ENCODE measurements around the gene MT1G.
"Not testable (repeated sequence)": the region's sequence is repeated elsewhere in the genome, so short reads cannot be mapped to it uniquely, and the experiment has no call there.

The MT1G gene

GRCh38 chr16:56631832-56632155 lies 36.1 kb downstream of the MT1G start:
- Histone ChIP-seq H3K27me3 (ENCODE audit: insufficient read depth, low read length) (peaks cover 100% of the 10 kb centered on the region), H3K9ac (ENCODE audit: low read depth, low read length) (no peak overlapping the region), H3K4me3 (ENCODE audit: low read length) (peak overlapping the region; percentile 47; the same call in 1 of the 2 replicates)

DNA sequence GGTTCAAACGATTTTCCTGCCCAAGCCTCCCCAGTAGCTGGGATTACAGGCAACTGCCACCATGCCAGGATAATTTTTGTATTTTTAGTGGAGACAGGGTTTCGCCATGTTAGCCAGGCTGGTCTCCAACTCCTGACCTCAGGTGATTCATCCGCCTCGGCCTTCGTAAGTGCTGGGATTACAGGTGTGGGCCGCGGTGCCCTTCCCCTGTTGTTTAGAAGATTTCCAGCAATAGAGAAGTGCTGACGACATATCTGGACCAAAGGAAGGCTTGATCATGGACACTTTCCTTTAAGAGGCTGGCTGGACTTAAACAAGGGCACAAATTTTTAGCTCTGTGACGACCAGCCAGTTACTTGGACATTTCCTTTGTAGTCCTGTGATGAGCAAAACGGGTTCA lies 36.7 kb downstream of the MT1G start:
- H3K4me1 ChIP-seq (ENCODE audit: insufficient read depth, low read length): peaks cover 3% of the 10 kb centered on the region; the same call in 1 of the 2 replicates
- no peaks in the 10 kb centered on the region for H3K9me3 ChIP-seq (ENCODE audit: insufficient read depth, low read depth, low read length)
- peaks cover 100% of the 10 kb centered on the region for H3K27me3 ChIP-seq (ENCODE audit: insufficient read depth, low read length)
- no peak overlapping the region for H3K27ac ChIP-seq (ENCODE audit: low read length)
- H3K4me3 ChIP-seq (ENCODE audit: low read length): no peak overlapping the region
- H3K36me3 ChIP-seq (ENCODE audit: insufficient read depth, low read depth, low read length): no peaks in the 10 kb centered on the region
- H3K9ac ChIP-seq (ENCODE audit: low read depth, low read length): no peak overlapping the region

More at GRCh38 chr16:56631832-56632155, 36.1 kb downstream of the MT1G start:
- Histone ChIP-seq H3K9me3 (ENCODE audit: insufficient read depth, low read depth, low read length) (no peaks in the 10 kb centered on the region), H3K4me1 (ENCODE audit: insufficient read depth, low read length) (peaks cover 3% of the 10 kb centered on the region; the same call in 1 of the 2 replicates), H3K27ac (ENCODE audit: low read length) (no peak overlapping the region), H3K36me3 (ENCODE audit: insufficient read depth, low read depth, low read length) (no peaks in the 10 kb centered on the region)

DNA sequence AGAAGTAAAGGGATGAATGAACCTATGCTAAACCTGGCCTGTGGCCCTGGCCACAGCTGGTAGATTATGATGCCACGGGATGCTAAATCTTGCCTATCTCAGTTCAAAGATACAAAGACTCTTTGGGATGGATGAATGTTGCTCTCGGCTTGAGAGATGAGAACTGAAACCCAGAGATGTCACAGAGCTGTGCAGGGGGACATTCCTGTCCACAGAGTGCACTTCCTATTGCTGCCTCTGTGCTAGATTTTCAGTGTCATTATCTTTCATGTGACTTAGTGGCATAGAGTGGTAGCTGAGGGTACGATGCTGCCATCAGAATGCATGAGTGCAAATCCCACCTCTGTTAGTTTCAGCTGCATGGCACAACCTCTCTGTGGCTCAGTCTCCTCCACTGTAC lies 37.7 kb downstream of the MT1G start:
- H3K9ac ChIP-seq (ENCODE audit: low read depth, low read length): no peak overlapping the region
- H3K36me3 ChIP-seq (ENCODE audit: insufficient read depth, low read depth, low read length): no peaks in the 10 kb centered on the region
- H3K9me3 ChIP-seq (ENCODE audit: insufficient read depth, low read depth, low read length): no peaks in the 10 kb centered on the region
- H3K4me1 ChIP-seq (ENCODE audit: insufficient read depth, low read length): peaks cover 5% of the 10 kb centered on the region; the same call in 1 of the 2 replicates
- H3K27me3 ChIP-seq (ENCODE audit: insufficient read depth, low read length): peaks cover 100% of the 10 kb centered on the region
- no peak overlapping the region for H3K27ac ChIP-seq (ENCODE audit: low read length)
- no peak overlapping the region for H3K4me3 ChIP-seq (ENCODE audit: low read length)

GRCh38 chr16:56629531-56629930 lies 38.3 kb downstream of the MT1G start:
- H3K36me3 ChIP-seq (ENCODE audit: insufficient read depth, low read depth, low read length): no peaks in the 10 kb centered on the region
- no peaks in the 10 kb centered on the region for H3K9me3 ChIP-seq (ENCODE audit: insufficient read depth, low read depth, low read length)
- peaks cover 100% of the 10 kb centered on the region for H3K27me3 ChIP-seq (ENCODE audit: insufficient read depth, low read length)
- H3K9ac ChIP-seq (ENCODE audit: low read depth, low read length): no peak overlapping the region
- H3K4me1 ChIP-seq (ENCODE audit: insufficient read depth, low read length): 0 out of 2 replicates have a peak, but pooled peaks cover 2% of the 10 kb centered on the region
- H3K4me3 ChIP-seq (ENCODE audit: low read length): no peak overlapping the region
- no peak overlapping the region for H3K27ac ChIP-seq (ENCODE audit: low read length)

GRCh38 chr16:56628486-56629350 lies 39.1 kb downstream of the MT1G start:
- H3K27ac ChIP-seq (ENCODE audit: low read length): no peak overlapping the region
- H3K9ac ChIP-seq (ENCODE audit: low read depth, low read length): no peak overlapping the region
- H3K27me3 ChIP-seq (ENCODE audit: insufficient read depth, low read length): peaks cover 100% of the 10 kb centered on the region
- H3K36me3 ChIP-seq (ENCODE audit: insufficient read depth, low read depth, low read length): no peaks in the 10 kb centered on the region
- no peak overlapping the region for H3K4me3 ChIP-seq (ENCODE audit: low read length)
- H3K4me1 ChIP-seq (ENCODE audit: insufficient read depth, low read length): 0 out of 2 replicates have a peak, but pooled peaks cover 2% of the 10 kb centered on the region
- no peaks in the 10 kb centered on the region for H3K9me3 ChIP-seq (ENCODE audit: insufficient read depth, low read depth, low read length)

GRCh38 chr16:56626685-56627084 lies 41.2 kb downstream of the MT1G start:
- H3K9me3 ChIP-seq (ENCODE audit: insufficient read depth, low read depth, low read length): no peaks in the 10 kb centered on the region
- H3K27me3 ChIP-seq (ENCODE audit: insufficient read depth, low read length): peaks cover 100% of the 10 kb centered on the region
- no peak overlapping the region for H3K4me3 ChIP-seq (ENCODE audit: low read length)
- peaks cover 8% of the 10 kb centered on the region; the same call in 1 of the 2 replicates for H3K4me1 ChIP-seq (ENCODE audit: insufficient read depth, low read length)
- no peak overlapping the region for H3K27ac ChIP-seq (ENCODE audit: low read length)
- no peaks in the 10 kb centered on the region for H3K36me3 ChIP-seq (ENCODE audit: insufficient read depth, low read depth, low read length)
- no peak overlapping the region for H3K9ac ChIP-seq (ENCODE audit: low read depth, low read length)

- no peak overlapping the region for H3K9ac ChIP-seq (ENCODE audit: low read depth, low read length)
Measured at GRCh38 chr16:56625943-56626654, 41.8 kb downstream of the MT1G start.

DNA sequence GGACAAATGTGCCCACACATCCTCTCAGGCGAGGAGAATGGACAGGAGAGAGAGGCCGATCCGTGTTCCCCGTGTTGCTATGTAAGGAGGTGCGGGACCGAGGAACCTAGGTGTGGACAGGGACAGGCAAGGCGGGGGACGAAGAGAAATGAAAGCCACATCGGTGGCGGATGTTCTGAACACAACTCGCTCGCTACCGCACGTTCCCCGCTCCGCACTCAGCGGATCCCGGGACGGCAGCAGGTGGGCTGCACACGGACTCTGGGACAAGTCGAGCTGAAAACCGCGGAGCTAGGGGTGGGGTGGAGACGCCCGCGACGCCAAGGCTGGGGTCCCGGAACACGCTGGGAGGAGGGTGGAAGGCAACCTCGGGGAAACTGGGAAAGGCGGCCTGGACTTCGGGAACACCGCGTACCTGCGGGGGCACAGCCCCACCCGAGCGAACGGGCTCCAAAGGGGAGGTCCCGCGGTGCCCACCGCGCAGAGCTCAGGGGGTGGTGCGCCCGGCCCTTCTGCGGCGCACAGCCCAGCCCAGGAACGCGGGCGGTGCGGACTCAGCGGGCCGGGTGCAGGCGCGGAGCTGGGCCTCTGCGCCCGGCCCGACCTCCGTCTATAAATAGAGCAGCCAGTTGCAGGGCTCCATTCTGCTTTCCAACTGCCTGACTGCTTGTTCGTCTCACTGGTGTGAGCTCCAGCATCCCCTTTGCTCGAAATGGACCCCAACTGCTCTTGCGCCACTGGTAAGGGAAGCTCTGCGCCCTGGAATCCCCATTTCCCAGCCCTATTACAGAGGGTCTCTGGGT lies 42.5 kb downstream of the MT1G start, which contains the start of gene MT1E:
MT1E (plus strand) TSS at position 642 of the 803 bp plus-strand sequence; CDS start at position 713, 71 bp downstream.
- Histone ChIP-seq H3K27me3 (ENCODE audit: insufficient read depth, low read length) (peaks cover 100% of the 10 kb centered on the region), H3K4me1 (ENCODE audit: insufficient read depth, low read length) (peaks cover 14% of the 10 kb centered on the region), H3K27ac (ENCODE audit: low read length) (no peak within 1 kb of the TSS), H3K36me3 (ENCODE audit: insufficient read depth, low read depth, low read length) (no peaks in the 10 kb centered on the region), H3K9me3 (ENCODE audit: insufficient read depth, low read depth, low read length) (no peaks in the 10 kb centered on the region), H3K4me3 (ENCODE audit: low read length) (peak within 1 kb of the TSS; percentile 64), H3K9ac (ENCODE audit: low read depth, low read length) (no peak within 1 kb of the TSS)

More at GRCh38 chr16:56625943-56626654, 41.8 kb downstream of the MT1G start:
- H3K9me3 ChIP-seq (ENCODE audit: insufficient read depth, low read depth, low read length): no peaks in the 10 kb centered on the region
- no peak overlapping the region for H3K27ac ChIP-seq (ENCODE audit: low read length)
- peaks cover 100% of the 10 kb centered on the region for H3K27me3 ChIP-seq (ENCODE audit: insufficient read depth, low read length)
- no peaks in the 10 kb centered on the region for H3K36me3 ChIP-seq (ENCODE audit: insufficient read depth, low read depth, low read length)
- peak overlapping the region; percentile 64; the same call in 1 of the 2 replicates for H3K4me3 ChIP-seq (ENCODE audit: low read length)
- peaks cover 12% of the 10 kb centered on the region for H3K4me1 ChIP-seq (ENCODE audit: insufficient read depth, low read length)

- Histone ChIP-seq H3K9me3 (ENCODE audit: insufficient read depth, low read depth, low read length) (no peaks in the 10 kb centered on the region), H3K36me3 (ENCODE audit: insufficient read depth, low read depth, low read length) (no peaks in the 10 kb centered on the region), H3K4me1 (ENCODE audit: insufficient read depth, low read length) (peaks cover 14% of the 10 kb centered on the region), H3K27ac (ENCODE audit: low read length) (no peak overlapping the region), H3K9ac (ENCODE audit: low read depth, low read length) (no peak overlapping the region), H3K27me3 (ENCODE audit: insufficient read depth, low read length) (peaks cover 100% of the 10 kb centered on the region), H3K4me3 (ENCODE audit: low read length) (no peak overlapping the region)
Measured at GRCh38 chr16:56623637-56624036, 44.2 kb downstream of the MT1G start.

- Histone ChIP-seq H3K4me1 (ENCODE audit: insufficient read depth, low read length) (peaks cover 14% of the 10 kb centered on the region), H3K27me3 (ENCODE audit: insufficient read depth, low read length) (peaks cover 100% of the 10 kb centered on the region)
- not testable (repeated sequence) for H3K4me3 ChIP-seq (ENCODE audit: low read length); H3K9ac ChIP-seq (ENCODE audit: low read depth, low read length); H3K36me3 ChIP-seq (ENCODE audit: insufficient read depth, low read depth, low read length); H3K27ac ChIP-seq (ENCODE audit: low read length); H3K9me3 ChIP-seq (ENCODE audit: insufficient read depth, low read depth, low read length)
Measured at GRCh38 chr16:56623184-56623583, 44.7 kb downstream of the MT1G start.

All from iPS-20b (cell line).